Body of pancreas (tissue), 4 donors: Measurements from ENCODE around the gene DUOXA1.

Experiments used
- POLR2A ChIP-seq, 3 donors: fragments of 450-650 bp; IDR thresholded peaks; one replicate each; pipeline ENCODE4 v1.6.1; 2016; ENCODE audit warnings: antibody characterized with exemption in 3 of 3, mild to moderate bottlenecking in 2 of 3
- TF ChIP-seq, protein P1 (sequence below), 7 experiments: fragments of 450-650 bp in 4 of 7; fragments of 200-600 bp in 3 of 7; sonication (generic) in 3 of 7; IDR thresholded peaks; one replicate each; pipeline ENCODE4 v1.5.1; 2016 to 2019; ENCODE audit warnings: antibody characterized with exemption in 7 of 7

DNA sequence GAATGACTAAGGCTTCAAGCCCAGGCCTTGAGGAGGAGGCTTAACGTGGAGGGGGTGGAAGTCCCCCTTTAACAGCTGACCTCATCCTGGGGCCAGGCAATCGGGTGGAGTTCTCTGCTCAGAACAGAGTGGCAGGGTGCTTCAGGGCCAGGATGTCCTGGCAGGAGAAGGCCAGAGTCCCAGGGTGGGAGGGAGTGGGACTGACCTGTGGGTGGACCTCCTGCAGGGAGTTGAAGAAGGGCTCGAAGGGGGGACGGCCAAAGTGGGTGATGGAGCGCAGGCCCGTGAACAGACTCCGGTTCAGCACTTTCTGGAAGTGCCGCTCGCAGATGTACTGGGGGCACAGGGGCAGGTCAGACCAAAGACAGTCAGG, 35.3 kb downstream of the DUOXA1 start:
- TF ChIP-seq POLR2A (IDR thresholded peaks at IDR 0.05) = no peak
- TF ChIP-seq, protein P1, sequence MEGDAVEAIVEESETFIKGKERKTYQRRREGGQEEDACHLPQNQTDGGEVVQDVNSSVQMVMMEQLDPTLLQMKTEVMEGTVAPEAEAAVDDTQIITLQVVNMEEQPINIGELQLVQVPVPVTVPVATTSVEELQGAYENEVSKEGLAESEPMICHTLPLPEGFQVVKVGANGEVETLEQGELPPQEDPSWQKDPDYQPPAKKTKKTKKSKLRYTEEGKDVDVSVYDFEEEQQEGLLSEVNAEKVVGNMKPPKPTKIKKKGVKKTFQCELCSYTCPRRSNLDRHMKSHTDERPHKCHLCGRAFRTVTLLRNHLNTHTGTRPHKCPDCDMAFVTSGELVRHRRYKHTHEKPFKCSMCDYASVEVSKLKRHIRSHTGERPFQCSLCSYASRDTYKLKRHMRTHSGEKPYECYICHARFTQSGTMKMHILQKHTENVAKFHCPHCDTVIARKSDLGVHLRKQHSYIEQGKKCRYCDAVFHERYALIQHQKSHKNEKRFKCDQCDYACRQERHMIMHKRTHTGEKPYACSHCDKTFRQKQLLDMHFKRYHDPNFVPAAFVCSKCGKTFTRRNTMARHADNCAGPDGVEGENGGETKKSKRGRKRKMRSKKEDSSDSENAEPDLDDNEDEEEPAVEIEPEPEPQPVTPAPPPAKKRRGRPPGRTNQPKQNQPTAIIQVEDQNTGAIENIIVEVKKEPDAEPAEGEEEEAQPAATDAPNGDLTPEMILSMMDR (IDR thresholded peaks at IDR 0.05) = no peak
